Subcutaneous abdominal adipose tissue (tissue), 5 donors: Measurements from ENCODE around the gene TIGD3.

Experiments
- H3K27ac ChIP-seq: one replicate; pipeline ENCODE4 v1.7.0; 2013; ENCODE audit warnings: low read depth, mild to moderate bottlenecking, inconsistent platforms, low read length, moderate library complexity
- H3K27me3 ChIP-seq, 5 donors: one replicate each; pipeline ENCODE4 v1.7.0; 2013; ENCODE audit warnings: low read length in 5 of 5, inconsistent platforms in 1 of 5; ENCODE audit not compliant: control insufficient read depth in 5 of 5, insufficient read depth in 4 of 5
- H3K36me3 ChIP-seq, 5 donors: one replicate each; pipeline ENCODE4 v1.7.0; 2013; ENCODE audit warnings: low read length in 5 of 5; ENCODE audit not compliant: control insufficient read depth in 5 of 5, insufficient read depth in 5 of 5
- H3K4me1 ChIP-seq, 5 donors: one replicate each; pipeline ENCODE4 v1.7.0; 2013; ENCODE audit warnings: low read length in 5 of 5, mild to moderate bottlenecking in 3 of 5, moderate library complexity in 1 of 5; ENCODE audit not compliant: control insufficient read depth in 5 of 5, insufficient read depth in 5 of 5
- H3K4me3 ChIP-seq, 5 donors: one replicate each; pipeline ENCODE4 v1.7.0; 2013; ENCODE audit warnings: low read length in 5 of 5, low read depth in 1 of 5
- H3K9ac ChIP-seq, 5 donors: one replicate each; pipeline ENCODE4 v1.7.0; 2013; ENCODE audit warnings: low read length in 5 of 5, mild to moderate bottlenecking in 4 of 5, moderate library complexity in 3 of 5
- H3K9me3 ChIP-seq, 5 donors: one replicate each; pipeline ENCODE4 v1.7.0; 2013; ENCODE audit warnings: low read length in 5 of 5; ENCODE audit not compliant: control insufficient read depth in 5 of 5
- donor health status: healthy.
- donor health status: healthy.
- donor health status: healthy.
- donor health status: healthy.
- donor health status: healthy.

The TIGD3 gene

DNA sequence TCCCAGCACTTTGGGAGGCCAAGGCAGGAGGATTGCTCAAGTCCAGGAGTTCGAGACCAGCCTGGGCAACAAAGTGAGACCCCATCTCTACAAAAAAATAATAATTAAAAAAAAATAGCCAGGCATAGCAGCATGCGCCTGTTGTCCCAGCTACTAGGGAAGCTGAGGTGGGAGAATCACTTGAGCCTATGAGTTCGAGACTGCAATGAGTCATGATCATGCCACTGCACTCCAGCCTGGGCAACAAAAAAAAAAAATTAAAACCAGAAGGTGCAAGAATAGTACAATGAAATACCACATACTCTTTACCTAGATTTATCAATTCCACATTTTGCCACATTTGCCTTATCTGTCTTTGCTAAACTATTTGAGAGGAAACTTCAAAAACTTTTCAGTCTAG lies 12.7 kb upstream of the TIGD3 start:
- H3K27ac ChIP-seq: no peak overlapping the region
- H3K27me3 ChIP-seq: no peaks in the 10 kb centered on the region
- peaks cover 5 to 76% (median 70%) of the 10 kb centered on the region in 5 donors for H3K36me3 ChIP-seq
- H3K4me1 ChIP-seq: peaks cover 0 to 5% (median 0%) of the 10 kb centered on the region in 5 donors
- no peaks in the 10 kb centered on the region for H3K9me3 ChIP-seq
- no peak overlapping the region for H3K4me3 ChIP-seq
- H3K9ac ChIP-seq: no peak overlapping the region

GRCh38 chr11:65351511-65351910 lies 3.0 kb upstream of the TIGD3 start:
- H3K9ac ChIP-seq: no peak overlapping the region
- peaks cover 8 to 61% (median 55%) of the 10 kb centered on the region in 5 donors for H3K36me3 ChIP-seq
- H3K27ac ChIP-seq: no peak overlapping the region
- no peaks in the 10 kb centered on the region for H3K9me3 ChIP-seq
- H3K27me3 ChIP-seq: peaks cover under 1 to 11% (median 4%) of the 10 kb centered on the region in 5 donors
- no peak overlapping the region for H3K4me3 ChIP-seq
- peaks cover 6 to 25% (median 23%) of the 10 kb centered on the region in 5 donors for H3K4me1 ChIP-seq

GRCh38 chr11:65352783-65353182 lies 1.8 kb upstream of the TIGD3 start:
- no peak overlapping the region for H3K4me3 ChIP-seq
- H3K9me3 ChIP-seq: no peaks in the 10 kb centered on the region
- no peak overlapping the region for H3K27ac ChIP-seq
- peaks cover 7 to 16% (median 8%) of the 10 kb centered on the region in 5 donors for H3K27me3 ChIP-seq
- H3K36me3 ChIP-seq: peaks cover 8 to 49% (median 46%) of the 10 kb centered on the region in 5 donors
- H3K4me1 ChIP-seq: peaks cover 6 to 25% (median 23%) of the 10 kb centered on the region in 5 donors
- no peak overlapping the region for H3K9ac ChIP-seq

DNA sequence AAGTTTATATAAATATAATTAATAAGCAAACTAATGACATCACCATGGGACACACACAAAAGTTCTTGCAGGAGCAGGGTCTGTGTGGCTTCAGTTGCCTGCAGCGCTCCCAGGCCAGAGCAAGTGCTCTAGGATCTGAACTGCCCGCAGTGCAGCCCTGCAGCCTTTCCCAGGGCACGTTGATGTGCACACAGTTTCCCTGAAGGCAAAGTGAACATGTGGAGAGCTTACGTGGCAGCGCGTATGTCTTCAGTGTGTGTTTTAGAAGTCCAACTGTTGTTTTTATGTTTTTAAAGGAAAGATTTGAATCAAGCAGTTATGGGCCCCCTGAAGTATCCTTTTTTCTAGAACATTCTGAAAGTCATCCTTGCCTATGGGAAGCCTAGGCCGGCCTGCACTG lies 1.2 kb upstream of the TIGD3 start:
- Histone ChIP-seq H3K27ac (no peak overlapping the region), H3K9me3 (no peaks in the 10 kb centered on the region), H3K4me3 (peak overlapping the region in 1 of 5 donors; percentile 32), H3K9ac (no peak overlapping the region), H3K27me3 (peaks cover 7 to 16% (median 8%) of the 10 kb centered on the region in 5 donors), H3K4me1 (peaks cover 6 to 25% (median 23%) of the 10 kb centered on the region in 5 donors), H3K36me3 (peaks cover 8 to 44% (median 40%) of the 10 kb centered on the region in 5 donors)

GRCh38 chr11:65353900-65354264 lies 669 bp upstream of the TIGD3 start:
- Histone ChIP-seq H3K36me3 (peaks cover 7 to 38% (median 35%) of the 10 kb centered on the region in 5 donors), H3K9ac (peak overlapping the region in 3 of 5 donors; percentile 49 to 67 (median 56)), H3K27ac (no peak overlapping the region), H3K27me3 (peaks cover 7 to 16% (median 8%) of the 10 kb centered on the region in 5 donors), H3K4me1 (peaks cover 6 to 25% (median 23%) of the 10 kb centered on the region in 5 donors), H3K9me3 (no peaks in the 10 kb centered on the region), H3K4me3 (peak overlapping the region; percentile 65 to 79 (median 76))

DNA sequence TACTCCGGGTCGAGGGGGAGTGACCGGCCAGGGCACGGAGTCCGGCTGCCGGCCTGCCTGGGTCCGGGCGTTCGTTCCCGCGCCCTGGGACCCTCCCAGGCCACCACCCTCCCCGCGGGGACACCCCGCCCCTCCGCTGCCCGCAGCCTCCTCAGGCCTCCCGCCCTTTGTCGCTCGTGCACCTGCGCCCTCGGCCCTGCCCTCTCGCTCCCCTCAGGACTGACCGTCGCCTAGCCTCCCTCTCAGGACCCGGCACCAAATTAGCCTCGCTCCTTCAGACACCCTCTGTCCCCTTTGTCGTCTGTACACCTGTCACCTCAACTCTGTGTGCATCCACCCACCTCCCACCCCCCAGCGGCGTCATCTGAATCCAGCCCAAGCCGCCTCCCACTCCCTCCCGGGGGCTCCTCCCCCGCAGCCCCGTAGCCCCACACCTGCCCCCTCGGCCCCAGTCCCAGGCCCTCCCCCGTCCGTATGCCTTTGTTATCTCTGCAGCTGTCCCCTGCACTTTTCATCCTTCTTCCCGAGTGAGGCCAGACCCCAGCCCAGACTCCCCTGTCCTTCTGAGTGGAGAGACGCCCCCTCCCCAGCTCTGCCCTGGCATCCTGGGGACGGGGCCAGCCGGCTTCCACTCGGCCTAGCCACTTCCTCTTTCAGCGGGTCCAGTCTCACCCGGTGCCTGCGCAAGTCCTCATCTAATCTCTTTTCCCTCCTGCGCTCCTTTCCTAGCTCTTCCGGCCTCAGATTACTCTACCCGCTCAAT lies 643 bp downstream of the TIGD3 start:
- peaks cover 6 to 25% (median 23%) of the 10 kb centered on the region in 5 donors for H3K4me1 ChIP-seq
- peak overlapping the region in 4 of 5 donors; percentile 44 to 74 (median 64) for H3K4me3 ChIP-seq
- peak overlapping the region in 3 of 5 donors; percentile 57 to 72 (median 59) for H3K9ac ChIP-seq
- no peaks in the 10 kb centered on the region for H3K9me3 ChIP-seq
- H3K27me3 ChIP-seq: peaks cover 7 to 16% (median 8%) of the 10 kb centered on the region in 5 donors
- H3K36me3 ChIP-seq: peaks cover 0 to 26% (median 24%) of the 10 kb centered on the region in 5 donors
- no peak overlapping the region for H3K27ac ChIP-seq

DNA sequence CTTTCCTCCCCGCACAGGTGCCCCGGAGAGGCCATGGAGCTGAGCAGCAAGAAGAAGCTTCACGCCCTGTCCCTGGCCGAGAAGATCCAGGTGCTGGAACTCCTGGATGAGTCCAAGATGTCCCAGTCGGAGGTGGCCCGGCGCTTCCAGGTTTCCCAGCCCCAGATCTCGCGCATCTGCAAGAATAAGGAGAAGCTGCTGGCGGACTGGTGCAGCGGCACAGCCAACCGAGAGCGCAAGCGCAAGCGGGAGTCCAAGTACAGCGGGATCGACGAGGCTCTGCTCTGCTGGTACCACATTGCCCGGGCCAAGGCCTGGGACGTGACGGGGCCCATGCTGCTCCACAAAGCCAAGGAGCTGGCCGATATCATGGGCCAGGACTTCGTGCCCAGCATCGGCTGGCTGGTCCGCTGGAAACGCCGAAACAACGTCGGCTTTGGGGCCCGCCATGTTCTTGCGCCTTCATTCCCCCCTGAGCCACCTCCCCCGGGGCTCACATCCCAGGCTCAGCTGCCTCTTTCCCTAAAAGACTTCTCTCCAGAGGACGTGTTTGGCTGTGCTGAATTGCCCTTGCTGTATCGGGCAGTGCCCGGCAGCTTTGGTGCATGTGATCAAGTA lies 1.3 kb downstream of the TIGD3 start:
- Histone ChIP-seq H3K9me3 (no peaks in the 10 kb centered on the region), H3K9ac (peak overlapping the region in 1 of 5 donors; percentile 28), H3K27me3 (peaks cover 7 to 16% (median 8%) of the 10 kb centered on the region in 5 donors), H3K36me3 (peaks cover 0 to 19% (median 18%) of the 10 kb centered on the region in 5 donors), H3K27ac (no peak overlapping the region), H3K4me1 (peaks cover 6 to 25% (median 23%) of the 10 kb centered on the region in 5 donors), H3K4me3 (peak overlapping the region in 4 of 5 donors; percentile 30 to 74 (median 42))

GRCh38 chr11:65356394-65356972 lies 1.9 kb downstream of the TIGD3 start:
- no peak overlapping the region for H3K4me3 ChIP-seq
- H3K9ac ChIP-seq: no peak overlapping the region
- H3K36me3 ChIP-seq: peaks cover 0 to 13% (median 12%) of the 10 kb centered on the region in 5 donors
- H3K27ac ChIP-seq: no peak overlapping the region
- H3K27me3 ChIP-seq: peaks cover 7 to 16% (median 8%) of the 10 kb centered on the region in 5 donors
- H3K4me1 ChIP-seq: peaks cover 6 to 25% (median 23%) of the 10 kb centered on the region in 5 donors
- H3K9me3 ChIP-seq: no peaks in the 10 kb centered on the region

DNA sequence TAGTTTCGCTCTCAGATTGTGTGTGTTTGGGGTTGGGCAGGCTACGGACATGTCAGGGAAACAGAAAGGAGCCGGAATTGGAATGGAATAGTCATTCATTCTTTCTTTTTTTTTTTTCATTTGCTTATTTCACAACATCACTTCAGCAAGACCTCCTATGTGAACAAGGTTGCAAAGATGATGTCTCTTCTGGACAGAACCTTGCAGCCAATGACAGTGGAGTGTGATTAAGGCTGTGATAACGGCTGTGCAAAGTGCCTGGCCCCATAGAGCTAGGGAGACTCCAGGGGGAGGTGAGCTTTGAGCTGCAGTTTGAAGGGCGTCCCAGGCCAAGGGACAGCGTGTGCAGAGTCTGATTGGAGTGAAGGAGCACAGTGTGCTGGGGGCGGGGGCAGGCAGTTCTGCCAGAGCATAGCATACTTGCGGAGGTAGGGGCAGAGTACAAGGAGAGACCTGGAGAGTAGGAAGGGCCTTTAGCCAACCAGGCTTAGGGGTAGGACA lies 3.4 kb downstream of the TIGD3 start:
- Histone ChIP-seq H3K4me3 (no peak overlapping the region), H3K27me3 (peaks cover 7 to 16% (median 8%) of the 10 kb centered on the region in 5 donors), H3K36me3 (no peaks in the 10 kb centered on the region), H3K9ac (no peak overlapping the region), H3K4me1 (peaks cover 6 to 25% (median 23%) of the 10 kb centered on the region in 5 donors), H3K27ac (no peak overlapping the region), H3K9me3 (no peaks in the 10 kb centered on the region)
